DND-41 (cell line): ENCODE results near the gene MIPOL1.

Experiments
- ATAC-seq: fragments of 200-7000 bp; cut with Tn5 transposase; 3 replicates; pipeline ENCODE4 v1.9.1; 2021; ENCODE audit warnings: low read depth; ENCODE audit not compliant: insufficient read depth
- DNase-seq: peaks from one replicate; pipeline ENCODE4 v3.0.0-alpha.2; 2020
- H2AFZ ChIP-seq: 2 replicates; pipeline ENCODE4 v1.6.0; 2012; ENCODE audit warnings: low read depth, low read length
- H3K27ac ChIP-seq: 2 replicates; pipeline ENCODE4 v1.5.1; 2012; ENCODE audit warnings: low read length, inconsistent platforms
- H3K27me3 ChIP-seq: fragments of 200-600 bp; sonication (generic); 2 replicates; pipeline ENCODE4 v1.6.0; 2012; ENCODE audit warnings: low read length, mild to moderate bottlenecking, inconsistent platforms; ENCODE audit not compliant: insufficient read depth, poor library complexity
- H3K36me3 ChIP-seq: 2 replicates; pipeline ENCODE4 v1.5.1; 2012; ENCODE audit warnings: low read length, inconsistent platforms; ENCODE audit not compliant: insufficient read depth
- H3K4me1 ChIP-seq: 2 replicates; pipeline ENCODE4 v1.5.1; 2012; ENCODE audit warnings: mild to moderate bottlenecking, low read length; ENCODE audit not compliant: insufficient read depth
- H3K4me2 ChIP-seq: 2 replicates; pipeline ENCODE4 v1.6.0; 2012; ENCODE audit warnings: mild to moderate bottlenecking, moderate library complexity, low read length, inconsistent platforms; ENCODE audit not compliant: insufficient read depth
- H3K4me3 ChIP-seq, 2 experiments: fragments of 200-600 bp in 1 of 2; shearing (Covaris generic) in 1 of 2; 2 replicates each; pipeline ENCODE4 v1.5.1; 2012 to 2016; ENCODE audit warnings: inconsistent platforms in 2 of 2, low read length in 2 of 2, mild to moderate bottlenecking in 2 of 2, low read depth in 1 of 2, moderate library complexity in 1 of 2
- H3K79me2 ChIP-seq: 2 replicates; pipeline ENCODE4 v1.6.0; 2012; ENCODE audit warnings: low read length, inconsistent platforms; ENCODE audit not compliant: insufficient read depth
- H3K9ac ChIP-seq: 2 replicates; pipeline ENCODE4 v1.6.0; 2012; ENCODE audit warnings: low read depth, mild to moderate bottlenecking, inconsistent platforms, low read length, moderate library complexity
- H3K9me3 ChIP-seq: 2 replicates; pipeline ENCODE4 v1.5.1; 2012; ENCODE audit warnings: low read length, moderate library complexity, mild to moderate bottlenecking, inconsistent platforms; ENCODE audit not compliant: insufficient read depth, severe bottlenecking
- H4K20me1 ChIP-seq: 2 replicates; pipeline ENCODE4 v1.6.0; 2012; ENCODE audit warnings: low read length; ENCODE audit not compliant: insufficient read depth
- EZH2 ChIP-seq: IDR thresholded peaks from 3 replicates; pipeline ENCODE4 v1.6.1; 2012; ENCODE audit warnings: borderline replicate concordance, low read depth, mild to moderate bottlenecking, moderate library complexity, low read length, inconsistent platforms; ENCODE audit not compliant: severe bottlenecking
- TF ChIP-seq, protein P1 (sequence below): IDR thresholded peaks from 2 replicates; pipeline ENCODE4 v1.5.1; 2012; ENCODE audit warnings: borderline replicate concordance, low read length, moderate library complexity, mild to moderate bottlenecking; ENCODE audit not compliant: poor library complexity, severe bottlenecking; ENCODE audit errors: extremely low read depth

MIPOL1 gene

DNA sequence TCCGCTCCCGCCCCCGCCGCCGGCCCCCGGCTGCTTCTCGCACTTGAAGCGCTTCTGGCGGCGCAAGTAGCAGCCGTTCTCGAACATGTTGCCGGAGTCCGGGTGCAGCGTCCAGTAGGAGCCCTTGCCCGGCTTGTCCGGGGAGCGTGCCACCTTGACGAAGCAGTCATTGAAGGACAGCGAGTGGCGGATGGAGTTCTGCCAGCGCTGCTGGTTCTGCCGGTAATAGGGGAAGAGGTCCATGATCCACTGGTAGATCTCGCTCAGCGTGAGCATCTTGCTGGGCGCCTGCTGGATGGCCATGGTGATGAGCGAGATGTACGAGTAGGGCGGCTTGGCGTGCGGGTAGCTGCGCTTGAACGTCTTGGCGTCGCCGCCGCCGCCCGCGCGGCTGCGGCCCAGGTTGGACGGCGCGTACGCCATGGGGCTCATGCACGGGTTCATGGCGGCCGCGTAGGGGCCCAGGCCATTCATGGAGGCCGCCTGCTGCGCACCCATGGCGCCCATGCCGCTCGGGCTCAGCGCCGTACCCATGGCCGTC, 394.3 kb downstream of the MIPOL1 start:
- no peaks in the 10 kb centered on the region for H3K27me3 ChIP-seq

DNA sequence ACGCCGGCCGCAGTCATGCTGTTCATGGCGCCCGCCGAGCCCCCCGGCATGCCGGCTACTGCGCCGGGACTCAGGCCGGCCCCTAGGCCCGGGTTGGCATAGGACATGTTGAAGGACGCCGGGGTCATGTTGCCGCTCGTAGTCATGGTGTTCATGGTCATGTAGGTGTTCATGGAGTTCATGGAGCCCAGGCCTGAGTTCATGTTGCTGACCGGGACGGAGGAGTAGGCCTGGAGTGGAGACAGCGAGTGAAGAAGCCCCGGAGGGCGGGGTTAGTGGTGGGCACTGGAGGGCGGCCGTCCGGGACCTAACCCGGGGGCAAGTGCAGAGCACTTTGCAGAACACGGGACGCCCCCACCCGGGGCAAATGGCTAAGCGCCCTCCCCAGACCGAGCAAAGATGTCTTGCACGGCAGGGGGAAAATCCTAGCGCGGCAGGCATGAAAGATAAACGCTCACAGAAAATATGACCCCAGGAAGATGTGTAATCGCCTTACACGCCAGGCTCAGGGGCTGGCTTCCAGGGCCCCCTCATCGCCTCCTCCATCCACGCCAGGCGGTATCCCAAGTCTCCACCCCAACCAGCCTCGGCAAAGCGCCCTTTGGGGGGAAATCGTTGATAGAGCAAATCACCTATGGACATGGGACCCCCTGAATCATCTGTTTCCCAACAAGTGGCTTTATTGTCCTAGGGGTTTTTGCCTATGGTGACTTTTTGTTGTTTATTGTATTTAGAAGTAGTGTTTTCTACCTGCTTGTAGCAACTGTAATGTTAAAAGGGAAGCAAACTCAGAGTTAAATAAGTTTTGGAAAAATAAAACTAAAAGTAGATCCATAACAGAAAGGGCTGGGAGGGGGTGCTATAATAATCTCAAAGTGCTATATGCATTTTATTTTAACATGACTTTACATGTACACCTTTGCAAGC, 395.0 kb downstream of the MIPOL1 start:
- no peak for TF ChIP-seq EZH2
- TF ChIP-seq, protein P1, sequence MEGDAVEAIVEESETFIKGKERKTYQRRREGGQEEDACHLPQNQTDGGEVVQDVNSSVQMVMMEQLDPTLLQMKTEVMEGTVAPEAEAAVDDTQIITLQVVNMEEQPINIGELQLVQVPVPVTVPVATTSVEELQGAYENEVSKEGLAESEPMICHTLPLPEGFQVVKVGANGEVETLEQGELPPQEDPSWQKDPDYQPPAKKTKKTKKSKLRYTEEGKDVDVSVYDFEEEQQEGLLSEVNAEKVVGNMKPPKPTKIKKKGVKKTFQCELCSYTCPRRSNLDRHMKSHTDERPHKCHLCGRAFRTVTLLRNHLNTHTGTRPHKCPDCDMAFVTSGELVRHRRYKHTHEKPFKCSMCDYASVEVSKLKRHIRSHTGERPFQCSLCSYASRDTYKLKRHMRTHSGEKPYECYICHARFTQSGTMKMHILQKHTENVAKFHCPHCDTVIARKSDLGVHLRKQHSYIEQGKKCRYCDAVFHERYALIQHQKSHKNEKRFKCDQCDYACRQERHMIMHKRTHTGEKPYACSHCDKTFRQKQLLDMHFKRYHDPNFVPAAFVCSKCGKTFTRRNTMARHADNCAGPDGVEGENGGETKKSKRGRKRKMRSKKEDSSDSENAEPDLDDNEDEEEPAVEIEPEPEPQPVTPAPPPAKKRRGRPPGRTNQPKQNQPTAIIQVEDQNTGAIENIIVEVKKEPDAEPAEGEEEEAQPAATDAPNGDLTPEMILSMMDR = no peak
- Histone ChIP-seq H2AFZ (no peak overlapping the region), H3K79me2 (no peaks in the 10 kb centered on the region), H3K27me3 (no peaks in the 10 kb centered on the region), H3K4me1 (no peaks in the 10 kb centered on the region), H3K4me2 (no peak overlapping the region), H3K9me3 (no peaks in the 10 kb centered on the region), H3K36me3 (no peaks in the 10 kb centered on the region), H3K9ac (no peak overlapping the region), H3K4me3 (no peak overlapping the region), H3K27ac (no peak overlapping the region), H4K20me1 (no peaks in the 10 kb centered on the region)
- DNase-seq (no peak), ATAC-seq (no peak)

More for the DNA sequence above, 394.3 kb downstream of the MIPOL1 start:
- H3K4me2 ChIP-seq = no peak overlapping the region
- no peak overlapping the region for H3K27ac ChIP-seq
- TF ChIP-seq, protein P1 = no peak
- no peak for TF ChIP-seq EZH2
- H3K36me3 ChIP-seq = no peaks in the 10 kb centered on the region
- no peaks in the 10 kb centered on the region for H3K4me1 ChIP-seq
- no peaks in the 10 kb centered on the region for H3K9me3 ChIP-seq
- H3K79me2 ChIP-seq = no peaks in the 10 kb centered on the region
- ATAC-seq = no peak
- no peak for DNase-seq
- no peak overlapping the region for H2AFZ ChIP-seq
- no peak overlapping the region for H3K9ac ChIP-seq
- no peak overlapping the region for H3K4me3 ChIP-seq
- H4K20me1 ChIP-seq = no peaks in the 10 kb centered on the region

DNA sequence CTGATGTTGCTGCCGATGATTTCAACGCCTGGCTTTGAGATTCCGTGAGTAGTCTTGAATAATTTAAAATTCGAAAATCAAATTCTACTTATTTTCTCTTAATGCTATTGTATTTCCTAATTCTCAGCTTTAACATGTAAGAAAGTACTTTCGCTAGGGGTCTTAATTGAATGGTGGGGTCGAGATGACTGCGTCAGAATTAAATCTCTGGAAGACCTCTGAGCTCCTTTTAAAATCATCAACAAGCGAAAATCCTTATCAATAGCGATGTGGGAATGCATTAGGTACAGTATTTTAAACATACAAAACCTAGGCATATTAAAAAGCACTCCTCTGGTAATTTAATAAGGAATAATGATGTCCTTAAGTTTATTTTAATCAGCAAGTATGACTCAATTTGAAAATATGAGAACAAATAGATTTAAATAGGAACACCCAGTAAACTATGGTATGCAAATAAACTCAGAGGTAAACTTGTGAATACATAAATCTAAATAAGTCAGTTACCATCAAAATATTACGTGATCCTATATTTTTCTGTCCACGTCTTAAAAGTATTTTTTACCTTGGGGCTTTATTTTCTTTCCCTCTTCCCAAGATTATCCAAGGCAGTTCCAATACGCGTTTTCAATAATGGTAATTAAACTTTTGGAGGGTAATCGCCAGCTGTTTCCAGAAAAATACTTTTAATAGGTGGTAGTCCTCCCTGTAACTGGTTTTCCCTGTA, 395.9 kb downstream of the MIPOL1 start:
- DNase-seq (no peak), ATAC-seq (no peak)
- Histone ChIP-seq H3K36me3 (no peaks in the 10 kb centered on the region), H4K20me1 (no peaks in the 10 kb centered on the region), H3K9me3 (no peaks in the 10 kb centered on the region), H3K9ac (no peak overlapping the region), H3K4me2 (no peak overlapping the region), H3K79me2 (no peaks in the 10 kb centered on the region), H3K4me1 (no peaks in the 10 kb centered on the region), H3K27me3 (no peaks in the 10 kb centered on the region), H3K4me3 (no peak overlapping the region), H2AFZ (no peak overlapping the region), H3K27ac (no peak overlapping the region)
- no peak for TF ChIP-seq EZH2
- TF ChIP-seq, protein P1 = no peak
